ENCODE results near the gene RILPL2.

GRCh38 chr12:123465084-123465483 lies 28.6 kb upstream of the RILPL2 start:
- TF ChIP-seq EP300 (IDR thresholded peaks at IDR 0.05) (no peak), POLR2AphosphoS5 (IDR thresholded peaks at IDR 0.05) (no peak), POLR2A (IDR thresholded peaks at IDR 0.05; ENCODE audit: low read depth) (no peak)

Measured in esophagus muscularis mucosa (tissue), 3 donors.